Nephron progenitor cell (in vitro differentiated cells): ENCODE results near the gene HEPACAM.

Source experiments
- DNase-seq: peaks from one replicate; pipeline ENCODE4 v3.0.0; 2021
- H3K27ac Mint-ChIP-seq: 2 replicates; pipeline ENCODE4 v1.8.0; 2021; ENCODE audit warnings: mild to moderate bottlenecking, moderate library complexity, mixed read lengths
- H3K27me3 Mint-ChIP-seq: 2 replicates; pipeline ENCODE4 v1.8.0; 2021; ENCODE audit warnings: mild to moderate bottlenecking, low read depth, mixed read lengths; ENCODE audit not compliant: poor library complexity
- H3K36me3 Mint-ChIP-seq: 2 replicates; pipeline ENCODE4 v1.8.0; 2021; ENCODE audit warnings: low read depth, mixed read lengths
- H3K4me1 Mint-ChIP-seq: 2 replicates; pipeline ENCODE4 v1.8.0; 2021; ENCODE audit warnings: mixed read lengths
- H3K4me3 Mint-ChIP-seq: 2 replicates; pipeline ENCODE4 v1.8.0; 2021; ENCODE audit warnings: mild to moderate bottlenecking, moderate library complexity, mixed read lengths
- H3K9me3 Mint-ChIP-seq: 2 replicates; pipeline ENCODE4 v1.8.0; 2021; ENCODE audit warnings: mild to moderate bottlenecking, moderate library complexity, mixed read lengths
- CTCF ChIP-seq: fragments of 200-600 bp; sonication (generic); IDR thresholded peaks from 2 replicates; pipeline ENCODE4 v1.5.0; 2021; ENCODE audit warnings: antibody characterized with exemption

The HEPACAM gene

GRCh38 chr11:124935548-124936514, at the start of gene HEPACAM:
TSS of gene HEPACAM (minus strand) at chr11:124936047. CDS start at chr11:124936006, 41 bp downstream.
- no peak within 1 kb of the TSS for H3K4me3 Mint-ChIP-seq
- H3K27me3 Mint-ChIP-seq, result peaks cover 30% of the 10 kb centered on the region
- H3K4me1 Mint-ChIP-seq, result peaks cover 12% of the 10 kb centered on the region
- no peaks in the 10 kb centered on the region for H3K9me3 Mint-ChIP-seq
- no peak for DNase-seq
- TF ChIP-seq CTCF, result no peak
- H3K36me3 Mint-ChIP-seq, result no peaks in the 10 kb centered on the region
- H3K27ac Mint-ChIP-seq, result peak within 1 kb of the TSS; percentile 52

- Mint-ChIP-seq H3K36me3 (peaks cover 71% of the 10 kb centered on the region), H3K4me1 (no peaks in the 10 kb centered on the region), H3K9me3 (peaks cover 34% of the 10 kb centered on the region), H3K4me3 (no peak overlapping the region), H3K27me3 (peaks cover 3% of the 10 kb centered on the region), H3K27ac (no peak overlapping the region)
- no peak for DNase-seq
- TF ChIP-seq CTCF, result no peak
Observed at GRCh38 chr11:124984512-124984854, 48.6 kb upstream of the HEPACAM start.

GRCh38 chr11:124983674-124984511, 48.0 kb upstream of the HEPACAM start:
- Mint-ChIP-seq H3K27ac (no peak overlapping the region), H3K9me3 (peaks cover 39% of the 10 kb centered on the region), H3K36me3 (peaks cover 74% of the 10 kb centered on the region), H3K4me1 (no peaks in the 10 kb centered on the region), H3K4me3 (no peak overlapping the region), H3K27me3 (peaks cover 3% of the 10 kb centered on the region)
- no peak for TF ChIP-seq CTCF
- no peak for DNase-seq

- Mint-ChIP-seq H3K4me3 (no peak overlapping the region), H3K4me1 (no peaks in the 10 kb centered on the region), H3K9me3 (peaks cover 43% of the 10 kb centered on the region), H3K27ac (no peak overlapping the region), H3K36me3 (peaks cover 71% of the 10 kb centered on the region), H3K27me3 (no peaks in the 10 kb centered on the region)
- no peak for TF ChIP-seq CTCF
- no peak for DNase-seq
Observed at GRCh38 chr11:124982043-124982442, 46.2 kb upstream of the HEPACAM start.

- H3K27ac Mint-ChIP-seq, result no peak overlapping the region
- no peak overlapping the region for H3K4me3 Mint-ChIP-seq
- H3K4me1 Mint-ChIP-seq, result no peaks in the 10 kb centered on the region
- peaks cover 55% of the 10 kb centered on the region for H3K36me3 Mint-ChIP-seq
- H3K9me3 Mint-ChIP-seq, result peaks cover 43% of the 10 kb centered on the region
- no peak for TF ChIP-seq CTCF
- no peaks in the 10 kb centered on the region for H3K27me3 Mint-ChIP-seq
- no peak for DNase-seq
Observed at GRCh38 chr11:124978316-124978715, 42.5 kb upstream of the HEPACAM start.
